Measurements from ENCODE around the gene ZFP64.

Gene ZFP64

GRCh38 chr20:52124821-52125220, 66.8 kb downstream of the ZFP64 start:
- TF ChIP-seq TAF1 (IDR thresholded peaks at IDR 0.05; ENCODE audit: borderline replicate concordance, insufficient read depth, low read length): no peak
- TF ChIP-seq REST (IDR thresholded peaks at IDR 0.05; ENCODE audit: insufficient read depth in 1 of 2, low read depth in 2 of 2, low read length in 2 of 2): no peak
- no peak for TF ChIP-seq POLR2AphosphoS5 (IDR thresholded peaks at IDR 0.05; ENCODE audit: low read depth, low read length)
- no peak for TF ChIP-seq SIN3A (IDR thresholded peaks at IDR 0.05; ENCODE audit: borderline replicate concordance, insufficient read depth, low read length)
- no peak for TF ChIP-seq FOXP2 (optimal IDR thresholded peaks at IDR 0.05; ENCODE audit: borderline replicate concordance, extremely low read depth, extremely low read length, insufficient read depth)

- TF ChIP-seq SIN3A (IDR thresholded peaks at IDR 0.05; ENCODE audit: borderline replicate concordance, insufficient read depth, low read length) (no peak), POLR2AphosphoS5 (IDR thresholded peaks at IDR 0.05; ENCODE audit: low read depth, low read length) (no peak), TAF1 (IDR thresholded peaks at IDR 0.05; ENCODE audit: borderline replicate concordance, insufficient read depth, low read length) (no peak), REST (IDR thresholded peaks at IDR 0.05; ENCODE audit: insufficient read depth in 1 of 2, low read depth in 2 of 2, low read length in 2 of 2) (no peak)
Measured at GRCh38 chr20:52118696-52119095, 72.9 kb downstream of the ZFP64 start.

GRCh38 chr20:52118016-52118623, 73.5 kb downstream of the ZFP64 start:
- TF ChIP-seq POLR2AphosphoS5 (IDR thresholded peaks at IDR 0.05; ENCODE audit: low read depth, low read length): no peak
- no peak for TF ChIP-seq TAF1 (IDR thresholded peaks at IDR 0.05; ENCODE audit: borderline replicate concordance, insufficient read depth, low read length)
- TF ChIP-seq REST (IDR thresholded peaks at IDR 0.05; ENCODE audit: insufficient read depth in 1 of 2, low read depth in 2 of 2, low read length in 2 of 2): no peak
- TF ChIP-seq FOXP2 (optimal IDR thresholded peaks at IDR 0.05; ENCODE audit: borderline replicate concordance, extremely low read depth, extremely low read length, insufficient read depth): no peak
- no peak for TF ChIP-seq SIN3A (IDR thresholded peaks at IDR 0.05; ENCODE audit: borderline replicate concordance, insufficient read depth, low read length)

- TF ChIP-seq FOXP2 (optimal IDR thresholded peaks at IDR 0.05; ENCODE audit: borderline replicate concordance, extremely low read depth, extremely low read length, insufficient read depth): no peak
- TF ChIP-seq REST (IDR thresholded peaks at IDR 0.05; ENCODE audit: insufficient read depth in 1 of 2, low read depth in 2 of 2, low read length in 2 of 2): no peak
- no peak for TF ChIP-seq SIN3A (IDR thresholded peaks at IDR 0.05; ENCODE audit: borderline replicate concordance, insufficient read depth, low read length)
- no peak for TF ChIP-seq POLR2AphosphoS5 (IDR thresholded peaks at IDR 0.05; ENCODE audit: low read depth, low read length)
- no peak for TF ChIP-seq TAF1 (IDR thresholded peaks at IDR 0.05; ENCODE audit: borderline replicate concordance, insufficient read depth, low read length)
Measured at GRCh38 chr20:52110456-52110855, 81.1 kb downstream of the ZFP64 start.

Measured in PFSK-1 (cell line).